Measurements from ENCODE around the gene GP2. TPM values are rescaled to one million over a fixed set of nuclear protein-coding genes. Genes with fewer than 3 reads are reported as not detected.

The GP2 gene
- total RNA-seq = 10 to 100 TPM in 3 of 4 donors, 1 to 10 TPM in 1; 9.1 to 23.9 (median 12.0) TPM

DNA sequence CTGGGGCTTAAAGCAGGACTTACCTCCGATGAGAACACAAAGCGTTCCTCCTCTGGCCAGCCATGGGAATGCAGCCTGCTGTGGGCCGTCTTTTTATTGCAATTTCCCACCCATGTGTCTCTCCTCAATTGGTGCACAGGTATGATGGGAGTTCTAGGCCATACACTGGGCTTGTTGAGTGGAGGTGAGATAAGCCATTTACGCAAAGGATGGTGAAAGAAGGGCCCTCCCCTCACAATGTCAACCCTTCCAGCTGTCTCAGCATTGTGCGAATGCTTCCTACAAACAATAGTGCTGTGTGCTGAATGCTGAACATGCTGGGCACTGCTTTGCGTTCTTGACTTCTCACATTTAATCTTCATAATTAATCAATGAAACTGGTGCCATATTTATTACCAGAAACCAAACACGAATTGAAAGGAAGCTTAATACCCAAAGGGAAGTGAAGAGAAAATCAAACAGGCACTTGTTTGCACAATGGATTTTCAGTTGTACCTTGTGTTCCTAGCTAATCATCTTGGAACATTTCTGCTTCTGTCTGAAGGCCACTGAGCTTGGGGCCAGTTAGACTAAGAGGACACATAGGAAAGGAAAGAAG lies at the start of gene GP2:
TSS of gene GP2 (minus strand) at position 70 of the 598 bp plus-strand sequence. CDS start 1,082 bp downstream, outside the sequence.
- Histone ChIP-seq H3K9me3 (no peaks in the 10 kb centered on the region), H3K4me1 (no peaks in the 10 kb centered on the region), H3K27ac (no peak within 1 kb of the TSS), H3K4me3 (no peak within 1 kb of the TSS), H3K36me3 (no peaks in the 10 kb centered on the region), H3K27me3 (no peaks in the 10 kb centered on the region)
- DNase-seq = no peak
- TF ChIP-seq POLR2A (IDR thresholded peaks at IDR 0.05) = no peak
- TF ChIP-seq CTCF (IDR thresholded peaks at IDR 0.05) = no peak

DNA sequence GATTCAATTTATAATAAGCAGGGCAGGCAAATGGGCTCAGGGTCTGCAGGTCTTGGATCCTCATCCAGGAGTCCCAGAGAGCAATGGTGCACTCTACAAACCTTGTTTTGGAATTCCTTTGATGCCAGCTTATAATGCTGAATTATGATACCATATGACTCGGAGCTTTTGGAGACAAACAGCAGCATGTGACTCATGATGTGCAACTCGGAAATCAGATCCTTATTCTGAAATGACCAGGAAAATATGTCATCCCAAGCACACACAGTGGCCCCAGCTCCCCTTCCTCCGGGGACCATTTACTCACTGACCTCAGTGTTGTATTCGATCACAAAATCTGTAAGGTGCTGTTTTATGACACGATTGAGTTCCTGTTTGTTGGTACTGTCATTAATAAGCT lies 45.4 kb upstream of the GP2 start:
- TF ChIP-seq POLR2A (IDR thresholded peaks at IDR 0.05) = no peak
- no peak for TF ChIP-seq CTCF (IDR thresholded peaks at IDR 0.05)
- Histone ChIP-seq H3K27me3 (no peaks in the 10 kb centered on the region), H3K9me3 (no peaks in the 10 kb centered on the region), H3K4me1 (no peaks in the 10 kb centered on the region), H3K27ac (no peak overlapping the region), H3K36me3 (no peaks in the 10 kb centered on the region), H3K4me3 (no peak overlapping the region)
- no peak for DNase-seq

- Histone ChIP-seq H3K9me3 (no peaks in the 10 kb centered on the region), H3K27me3 (no peaks in the 10 kb centered on the region), H3K27ac (no peak overlapping the region), H3K36me3 (no peaks in the 10 kb centered on the region), H3K4me3 (no peak overlapping the region), H3K4me1 (no peaks in the 10 kb centered on the region)
- DNase-seq = no peak
- no peak for TF ChIP-seq CTCF (IDR thresholded peaks at IDR 0.05)
Observed at GRCh38 chr16:20369452-20370054, 42.2 kb upstream of the GP2 start.

- no peaks in the 10 kb centered on the region for H3K9me3 ChIP-seq
- no peaks in the 10 kb centered on the region for H3K27me3 ChIP-seq
- no peak overlapping the region for H3K27ac ChIP-seq
- H3K36me3 ChIP-seq = no peaks in the 10 kb centered on the region
- no peaks in the 10 kb centered on the region for H3K4me1 ChIP-seq
- DNase-seq = no peak
- no peak overlapping the region for H3K4me3 ChIP-seq
- TF ChIP-seq CTCF (IDR thresholded peaks at IDR 0.05) = no peak
Observed at GRCh38 chr16:20364051-20364450, 36.7 kb upstream of the GP2 start.

DNA sequence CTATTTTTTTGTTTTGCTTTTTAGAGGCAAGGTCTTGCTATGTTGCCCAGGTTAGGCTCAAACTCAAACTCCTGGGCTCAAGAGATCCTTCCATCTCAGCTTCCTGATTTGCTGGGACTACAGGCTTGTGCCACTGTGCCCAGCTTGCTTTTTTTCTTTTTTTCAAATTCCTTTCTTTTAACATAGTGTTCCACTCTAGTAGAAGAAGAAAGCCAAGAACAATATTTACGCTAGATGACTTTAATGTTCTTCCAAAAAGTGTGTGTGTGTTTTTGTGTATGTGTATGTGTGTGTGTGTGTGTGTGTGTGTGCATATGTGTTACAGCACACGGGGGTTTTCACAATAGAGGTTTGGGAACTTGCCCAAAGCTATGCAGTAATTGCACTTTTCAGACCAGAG lies 35.9 kb upstream of the GP2 start:
- Histone ChIP-seq H3K27me3 (no peaks in the 10 kb centered on the region), H3K36me3 (no peaks in the 10 kb centered on the region), H3K4me1 (no peaks in the 10 kb centered on the region), H3K27ac (no peak overlapping the region), H3K4me3 (no peak overlapping the region), H3K9me3 (no peaks in the 10 kb centered on the region)
- no peak for TF ChIP-seq POLR2A (IDR thresholded peaks at IDR 0.05)
- no peak for TF ChIP-seq CTCF (IDR thresholded peaks at IDR 0.05)
- DNase-seq = no peak
